Muscle layer of duodenum (tissue), 2 donors: ENCODE results near the gene SYNDIG1.

Source experiments
- H3K27ac ChIP-seq: one replicate; pipeline ENCODE4 v1.7.0; 2013; ENCODE audit warnings: mild to moderate bottlenecking, low read length
- H3K27me3 ChIP-seq: one replicate; pipeline ENCODE4 v1.7.0; 2013; ENCODE audit warnings: low read depth, mild to moderate bottlenecking, control low read depth, low read length
- H3K36me3 ChIP-seq, 2 donors: one replicate each; pipeline ENCODE4 v1.7.0; 2013; ENCODE audit warnings: low read length in 2 of 2, control low read depth in 1 of 2, mild to moderate bottlenecking in 1 of 2; ENCODE audit not compliant: insufficient read depth in 2 of 2, control insufficient read depth in 1 of 2
- H3K4me1 ChIP-seq, 2 donors: one replicate each; pipeline ENCODE4 v1.7.0; 2013; ENCODE audit warnings: low read length in 2 of 2, mild to moderate bottlenecking in 2 of 2, control low read depth in 1 of 2, moderate library complexity in 1 of 2; ENCODE audit not compliant: insufficient read depth in 2 of 2, control insufficient read depth in 1 of 2
- H3K4me3 ChIP-seq, 2 donors: one replicate each; pipeline ENCODE4 v1.7.0; 2013; ENCODE audit warnings: low read length in 2 of 2, low read depth in 1 of 2, mild to moderate bottlenecking in 1 of 2
- H3K9me3 ChIP-seq, 2 donors: one replicate each; pipeline ENCODE4 v1.7.0; 2013; ENCODE audit warnings: low read length in 2 of 2, control low read depth in 1 of 2, mild to moderate bottlenecking in 1 of 2; ENCODE audit not compliant: control insufficient read depth in 1 of 2
- donor health status: healthy.

SYNDIG1 gene

DNA sequence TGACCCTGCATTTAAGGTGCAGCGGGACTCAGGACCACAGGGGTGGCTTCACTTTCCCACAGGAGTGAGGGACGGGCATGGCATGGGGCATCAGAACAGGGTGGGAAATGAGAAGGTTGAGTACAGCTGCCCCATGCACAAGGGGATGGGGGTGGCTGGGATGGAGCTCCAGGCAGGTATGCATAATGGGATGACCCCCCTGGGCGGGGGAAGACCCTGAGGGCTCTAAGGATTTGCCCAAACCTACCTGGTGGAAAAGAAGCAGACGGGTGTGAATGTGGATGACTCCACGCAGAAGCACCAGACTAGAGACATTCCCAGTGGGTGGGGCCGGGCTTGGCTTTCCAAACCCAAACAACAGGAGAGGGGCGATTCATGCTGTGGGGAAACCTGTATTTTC is 200.3 kb downstream of the SYNDIG1 start:
- Histone ChIP-seq H3K36me3 (no peaks in the 10 kb centered on the region), H3K9me3 (no peaks in the 10 kb centered on the region), H3K4me3 (no peak overlapping the region), H3K4me1 (no peaks in the 10 kb centered on the region), H3K27ac (no peak overlapping the region), H3K27me3 (no peaks in the 10 kb centered on the region)

DNA sequence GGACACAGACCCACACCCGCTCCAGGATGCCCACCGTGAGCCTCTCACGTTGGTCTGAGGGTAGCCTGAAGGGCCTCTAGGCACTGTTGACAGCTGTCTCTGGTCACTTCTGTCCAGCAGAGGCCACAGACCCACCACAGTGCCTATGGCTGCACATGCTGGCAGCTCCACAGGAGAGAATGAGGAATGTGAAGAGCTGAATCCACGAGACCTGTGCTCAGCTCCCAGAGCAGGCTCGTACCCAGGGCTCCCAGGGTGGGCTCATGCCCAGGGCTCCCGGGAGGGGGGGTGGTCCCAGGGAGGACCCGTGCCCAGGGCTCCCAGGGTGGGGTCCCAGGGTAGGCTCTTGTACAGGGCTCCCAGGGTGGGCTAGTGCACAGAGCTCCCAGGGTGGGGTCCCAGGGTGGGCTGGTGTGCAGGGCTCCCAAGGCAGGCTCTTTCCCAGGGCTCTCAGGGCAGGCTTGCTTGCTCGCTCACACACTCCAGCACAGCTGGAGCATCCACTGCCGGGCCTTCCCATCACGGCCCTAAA is 201.0 kb downstream of the SYNDIG1 start:
- Histone ChIP-seq H3K4me3 (no peak overlapping the region), H3K36me3 (no peaks in the 10 kb centered on the region), H3K4me1 (no peaks in the 10 kb centered on the region), H3K9me3 (no peaks in the 10 kb centered on the region), H3K27me3 (no peaks in the 10 kb centered on the region), H3K27ac (no peak overlapping the region)

DNA sequence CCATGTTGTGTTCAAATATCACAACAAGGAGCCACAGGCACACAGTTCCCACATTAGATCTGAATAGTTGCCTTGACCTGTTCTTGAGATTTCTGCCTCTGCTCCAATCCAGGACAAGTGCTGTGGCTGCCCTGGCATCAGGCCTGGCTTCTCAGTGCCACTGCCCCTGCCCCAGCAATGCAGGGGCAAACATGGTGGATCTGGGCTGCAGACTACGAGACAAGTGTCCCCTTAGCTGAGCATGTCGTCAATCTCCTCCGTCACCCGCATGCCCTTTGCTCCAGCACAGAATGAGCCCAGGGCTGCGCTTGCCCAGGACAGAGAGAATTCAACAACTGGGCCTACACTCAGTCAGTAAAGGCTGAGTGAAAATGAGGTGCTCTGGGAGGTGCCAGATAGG is 201.6 kb downstream of the SYNDIG1 start:
- no peaks in the 10 kb centered on the region for H3K4me1 ChIP-seq
- H3K27me3 ChIP-seq: no peaks in the 10 kb centered on the region
- no peak overlapping the region for H3K4me3 ChIP-seq
- H3K36me3 ChIP-seq: no peaks in the 10 kb centered on the region
- H3K9me3 ChIP-seq: no peaks in the 10 kb centered on the region
- no peak overlapping the region for H3K27ac ChIP-seq

DNA sequence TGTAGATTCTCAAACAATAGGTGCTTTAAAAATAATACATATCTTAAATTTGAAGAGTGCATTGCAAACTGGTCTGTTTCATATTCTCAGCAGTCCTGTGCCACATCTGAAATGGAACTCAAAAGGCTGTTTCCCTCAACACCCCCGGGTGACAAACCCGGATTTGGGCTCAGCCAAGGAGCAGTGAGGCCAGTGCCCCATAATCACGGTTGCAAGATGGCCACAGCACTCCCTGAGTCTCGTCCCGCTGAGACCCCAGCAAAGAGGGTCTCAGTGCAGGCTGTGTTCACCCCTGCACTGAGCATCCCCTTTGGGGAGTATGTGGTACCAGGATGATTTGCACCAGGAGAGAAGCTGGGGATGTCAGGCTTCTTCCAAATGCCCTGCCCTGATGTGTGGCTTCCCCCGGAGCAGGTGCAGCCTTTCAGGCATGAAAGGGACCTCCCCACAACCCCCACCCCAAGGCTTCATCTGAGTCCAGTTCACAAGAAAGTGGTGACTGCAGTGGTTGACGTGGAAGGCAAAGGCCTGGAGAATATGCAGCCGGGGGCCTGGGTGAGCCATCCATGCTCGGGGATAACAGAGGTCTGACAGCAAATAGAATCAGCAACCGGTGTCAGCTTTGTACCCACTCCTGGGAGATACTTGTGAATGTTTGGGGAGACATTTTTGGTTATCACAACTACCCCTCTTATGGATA is 202.9 kb downstream of the SYNDIG1 start:
- no peaks in the 10 kb centered on the region for H3K36me3 ChIP-seq
- H3K9me3 ChIP-seq: no peaks in the 10 kb centered on the region
- no peaks in the 10 kb centered on the region for H3K4me1 ChIP-seq
- H3K27ac ChIP-seq: no peak overlapping the region
- no peaks in the 10 kb centered on the region for H3K27me3 ChIP-seq
- no peak overlapping the region for H3K4me3 ChIP-seq

DNA sequence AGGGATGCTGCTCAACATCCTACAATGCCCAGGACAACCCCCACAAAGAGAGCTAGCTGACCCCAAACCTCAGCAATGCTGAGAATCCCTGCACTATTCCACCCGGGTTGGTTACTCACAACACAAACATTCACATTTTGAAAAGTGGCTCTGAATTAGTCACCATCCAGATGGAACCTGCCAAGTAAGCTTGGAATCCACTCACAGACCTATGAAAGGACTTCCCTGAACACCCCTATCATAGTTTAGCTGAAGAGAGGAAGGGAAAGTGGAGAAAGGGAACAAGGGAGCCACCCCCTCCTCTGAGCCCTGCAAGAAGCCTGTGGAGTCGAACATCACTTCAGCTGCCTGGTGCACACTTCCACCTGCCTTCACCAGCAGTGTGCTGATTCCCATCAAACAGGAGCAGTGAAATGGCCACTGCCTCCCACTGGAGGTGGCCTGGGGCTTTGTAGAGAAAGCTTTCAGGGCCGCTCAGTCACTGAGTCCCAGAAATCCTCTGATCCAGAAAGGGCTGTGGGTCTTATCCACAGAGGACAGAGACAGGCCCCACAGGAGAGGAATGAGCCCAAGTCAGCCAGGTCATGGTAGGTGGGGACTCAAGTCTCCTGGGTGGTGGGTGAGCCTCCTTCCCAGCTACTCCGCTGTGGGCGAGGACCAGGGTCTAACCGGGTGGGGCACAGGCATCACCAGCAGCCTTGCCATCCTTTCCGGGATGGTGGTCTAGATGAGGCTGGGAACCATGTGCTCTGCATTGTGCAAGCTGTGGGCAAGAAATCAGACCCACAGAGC is 203.7 kb downstream of the SYNDIG1 start:
- no peaks in the 10 kb centered on the region for H3K36me3 ChIP-seq
- H3K27me3 ChIP-seq: no peaks in the 10 kb centered on the region
- no peak overlapping the region for H3K27ac ChIP-seq
- H3K9me3 ChIP-seq: no peaks in the 10 kb centered on the region
- H3K4me3 ChIP-seq: no peak overlapping the region
- no peaks in the 10 kb centered on the region for H3K4me1 ChIP-seq

DNA sequence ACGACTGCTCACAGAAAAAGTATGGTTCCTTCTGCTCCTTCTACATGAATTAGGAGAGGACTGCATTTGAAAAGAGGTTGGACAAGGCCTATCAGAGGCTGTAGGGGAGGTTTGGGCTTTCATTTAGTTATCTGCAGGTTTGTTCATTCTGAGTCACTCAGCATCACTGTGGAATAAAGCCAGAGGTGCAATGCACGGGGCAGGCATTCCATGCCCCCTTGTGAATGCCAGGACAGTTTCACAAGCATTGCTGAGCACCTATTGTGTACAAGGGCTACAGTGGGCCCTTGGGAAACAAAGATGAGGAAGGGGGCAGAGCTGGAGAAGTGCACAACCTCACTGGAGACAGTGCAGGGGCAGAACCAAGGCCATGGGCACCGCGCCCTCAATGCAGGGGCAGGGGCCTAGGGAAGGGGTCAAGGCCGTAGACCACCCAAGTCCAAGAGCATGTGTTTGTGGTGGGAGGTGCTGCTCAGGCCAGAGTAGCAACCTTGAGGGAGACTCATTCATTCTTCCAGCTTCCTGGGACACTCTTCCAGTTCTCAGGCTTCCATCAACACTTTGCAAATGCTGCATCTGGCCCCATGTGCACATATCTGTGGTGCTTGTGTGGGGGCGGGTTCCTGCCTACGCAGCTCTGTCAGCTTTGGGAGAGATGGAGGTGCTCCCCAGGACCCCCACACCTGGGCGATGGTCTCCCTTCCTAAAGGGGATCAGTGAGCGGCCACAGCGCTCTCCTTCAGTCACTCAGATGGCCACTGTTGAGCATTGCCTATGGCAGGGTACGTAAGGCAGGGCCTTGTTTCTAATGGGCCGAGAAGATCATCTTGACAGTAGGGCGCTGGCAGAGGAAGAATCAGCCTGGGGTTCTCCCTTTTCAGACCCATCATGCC is 204.5 kb downstream of the SYNDIG1 start:
- Histone ChIP-seq H3K36me3 (no peaks in the 10 kb centered on the region), H3K27me3 (no peaks in the 10 kb centered on the region), H3K9me3 (no peaks in the 10 kb centered on the region), H3K4me1 (no peaks in the 10 kb centered on the region), H3K27ac (no peak overlapping the region), H3K4me3 (no peak overlapping the region)

DNA sequence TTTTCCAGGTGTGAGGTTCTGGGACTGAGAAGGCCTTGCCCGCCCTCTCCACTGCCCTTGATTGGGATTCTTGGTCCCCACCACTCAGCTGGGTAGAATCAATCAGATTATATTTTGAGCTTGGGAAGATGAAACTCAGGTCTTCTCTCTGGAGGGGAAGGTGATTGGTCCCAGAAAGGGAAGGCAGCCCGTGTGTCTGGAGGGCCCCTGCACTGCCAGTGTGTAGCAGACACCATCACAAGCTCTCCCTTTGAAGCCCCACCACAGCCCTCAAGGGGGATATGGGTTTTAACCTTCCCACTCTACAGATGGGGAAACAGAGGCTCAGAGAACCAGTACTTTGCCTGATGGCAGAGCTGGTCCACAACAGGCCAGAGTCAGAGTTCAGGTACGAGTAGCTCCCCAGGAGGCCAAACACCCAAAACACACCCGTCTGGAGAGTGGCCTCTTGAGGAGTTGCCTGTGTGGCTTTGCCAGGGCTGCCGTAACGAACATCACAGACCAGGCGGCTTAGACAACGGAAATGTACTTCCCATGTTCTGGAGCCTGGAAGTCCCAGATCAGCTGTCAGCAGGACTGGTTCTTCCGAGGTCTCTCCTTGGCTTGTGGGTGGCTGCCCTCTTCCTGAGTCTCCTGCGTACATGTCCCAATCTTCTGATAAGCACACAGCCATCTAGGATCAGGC is 205.6 kb downstream of the SYNDIG1 start:
- Histone ChIP-seq H3K27me3 (no peaks in the 10 kb centered on the region), H3K4me1 (no peaks in the 10 kb centered on the region), H3K36me3 (no peaks in the 10 kb centered on the region), H3K4me3 (no peak overlapping the region), H3K9me3 (no peaks in the 10 kb centered on the region), H3K27ac (no peak overlapping the region)

DNA sequence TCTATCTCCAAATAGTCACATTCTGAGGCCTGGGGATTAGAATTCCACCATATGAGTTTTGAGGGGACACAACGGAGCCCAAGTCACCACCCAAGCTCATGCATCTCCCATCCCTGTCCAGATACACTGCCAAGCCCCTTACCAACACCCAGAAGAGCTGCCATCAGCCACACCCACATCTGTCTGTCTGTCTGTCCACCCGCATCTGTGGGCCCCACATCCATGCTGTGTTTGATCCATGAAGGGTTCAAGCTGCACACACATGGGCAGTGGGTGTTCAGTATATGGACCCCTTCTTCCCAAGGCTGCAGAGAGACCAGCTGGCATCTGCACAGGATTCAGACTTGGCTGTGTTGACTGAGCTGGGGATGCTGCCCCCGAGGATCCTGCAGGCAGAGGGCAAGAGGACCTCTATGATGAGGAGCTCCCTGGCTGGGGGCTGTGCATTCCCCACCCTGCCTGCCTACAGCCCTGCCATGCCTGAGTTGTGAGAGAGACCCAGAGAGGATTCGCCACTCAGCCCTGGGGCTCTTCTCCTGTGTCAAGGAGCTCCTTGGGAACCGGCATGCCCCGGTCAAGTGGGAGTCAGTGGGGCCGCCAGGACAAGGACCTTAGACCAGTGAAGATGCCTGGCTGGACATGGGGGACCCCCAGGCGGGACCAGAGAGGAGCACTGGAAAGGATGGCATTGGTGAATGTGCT is 206.4 kb downstream of the SYNDIG1 start:
- Histone ChIP-seq H3K36me3 (no peaks in the 10 kb centered on the region), H3K4me3 (no peak overlapping the region), H3K27me3 (no peaks in the 10 kb centered on the region), H3K4me1 (no peaks in the 10 kb centered on the region), H3K9me3 (no peaks in the 10 kb centered on the region), H3K27ac (no peak overlapping the region)

DNA sequence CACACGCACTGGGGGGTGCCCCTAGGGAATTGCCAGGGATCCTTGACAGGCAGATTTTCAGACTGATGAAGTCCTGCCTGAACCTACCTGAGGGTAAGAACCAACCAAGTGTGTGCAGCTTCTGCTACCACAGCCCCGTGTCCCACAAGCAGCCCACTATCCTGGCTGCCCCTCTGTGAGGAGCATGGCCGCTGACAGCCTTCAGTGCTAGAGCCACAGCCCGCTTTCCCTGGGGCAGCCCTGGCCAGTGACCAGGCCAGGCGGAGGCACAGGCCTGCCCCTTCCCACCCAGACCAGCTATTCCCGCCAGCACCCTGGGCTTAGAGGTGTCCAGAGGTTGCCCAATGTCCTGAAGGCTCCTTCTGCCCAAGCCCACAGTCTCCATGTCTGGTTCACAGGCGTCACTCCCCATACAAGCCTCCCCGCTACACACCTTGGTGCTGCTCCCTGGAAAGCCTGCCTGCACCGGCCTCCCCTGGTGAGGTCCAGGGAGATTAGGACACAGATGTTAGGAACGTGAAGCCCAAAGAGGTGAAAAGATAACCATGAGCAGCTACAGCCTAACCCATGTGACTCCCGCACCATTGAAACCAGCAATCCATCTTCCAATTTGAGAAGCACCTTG is 207.0 kb downstream of the SYNDIG1 start:
- Histone ChIP-seq H3K9me3 (no peaks in the 10 kb centered on the region), H3K36me3 (no peaks in the 10 kb centered on the region), H3K27ac (no peak overlapping the region), H3K4me3 (no peak overlapping the region), H3K27me3 (no peaks in the 10 kb centered on the region), H3K4me1 (no peaks in the 10 kb centered on the region)

DNA sequence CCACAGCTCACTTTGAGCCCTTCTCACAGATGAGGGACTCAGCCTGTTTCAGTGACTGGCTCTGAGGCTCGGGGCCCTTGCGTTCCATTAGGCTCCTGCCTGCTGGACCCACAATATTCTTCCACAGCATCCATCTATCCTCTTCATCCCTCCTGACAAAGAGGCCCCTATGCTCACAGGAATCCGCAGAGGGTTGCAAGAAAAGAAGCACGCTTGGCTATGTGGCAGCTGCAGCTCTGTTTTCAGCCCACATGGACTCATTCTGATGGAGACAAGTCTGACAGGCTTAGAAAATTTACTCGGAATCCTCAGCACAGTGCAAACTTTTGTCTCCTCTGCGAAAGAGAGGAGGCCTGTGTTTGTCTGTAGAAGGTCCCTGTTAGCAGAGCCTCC is 207.5 kb downstream of the SYNDIG1 start:
- Histone ChIP-seq H3K27ac (no peak overlapping the region), H3K27me3 (no peaks in the 10 kb centered on the region), H3K9me3 (no peaks in the 10 kb centered on the region), H3K4me1 (no peaks in the 10 kb centered on the region), H3K4me3 (no peak overlapping the region), H3K36me3 (no peaks in the 10 kb centered on the region)
